ENCODE results near the gene KCNIP1.

KCNIP1 gene

GRCh38 chr5:170565072-170565471, 61.3 kb downstream of the KCNIP1 start:
- DNase-seq (ENCODE audit: low spot score) = no peak

GRCh38 chr5:170569101-170569500, 65.3 kb downstream of the KCNIP1 start:
- no peak for DNase-seq (ENCODE audit: low spot score)

- DNase-seq (ENCODE audit: low spot score) = no peak
Measured at GRCh38 chr5:170570476-170570875, 66.7 kb downstream of the KCNIP1 start.

- peak; percentile 66 for DNase-seq (ENCODE audit: low spot score)
Measured at GRCh38 chr5:170571281-170571731, 67.5 kb downstream of the KCNIP1 start.

- no peak for DNase-seq (ENCODE audit: low spot score)
Measured at GRCh38 chr5:170571875-170572852, 68.3 kb downstream of the KCNIP1 start.

- DNase-seq (ENCODE audit: low spot score) = no peak
Measured at GRCh38 chr5:170573114-170573513, 69.3 kb downstream of the KCNIP1 start.

- DNase-seq (ENCODE audit: low spot score) = no peak
Measured at GRCh38 chr5:170573660-170574059, 69.8 kb downstream of the KCNIP1 start.

- peak; percentile 24 for DNase-seq (ENCODE audit: low spot score)
Measured at GRCh38 chr5:170576602-170577535, 73.0 kb downstream of the KCNIP1 start.

GRCh38 chr5:170579601-170580000, 75.8 kb downstream of the KCNIP1 start:
- DNase-seq (ENCODE audit: low spot score) = no peak

- no peak for DNase-seq (ENCODE audit: low spot score)
Measured at GRCh38 chr5:170581211-170581610, 77.4 kb downstream of the KCNIP1 start.

GRCh38 chr5:170582644-170583330, 79.0 kb downstream of the KCNIP1 start:
- no peak for DNase-seq (ENCODE audit: low spot score)

GRCh38 chr5:170584003-170584402, 80.2 kb downstream of the KCNIP1 start:
- no peak for DNase-seq (ENCODE audit: low spot score)

- DNase-seq (ENCODE audit: low spot score) = no peak
Measured at GRCh38 chr5:170584450-170585058, 80.7 kb downstream of the KCNIP1 start.

GRCh38 chr5:170585273-170585948, 81.6 kb downstream of the KCNIP1 start:
- DNase-seq (ENCODE audit: low spot score) = no peak

- DNase-seq (ENCODE audit: low spot score) = no peak
Measured at GRCh38 chr5:170587808-170588207, 84.0 kb downstream of the KCNIP1 start.

GRCh38 chr5:170589643-170590042, 85.8 kb downstream of the KCNIP1 start:
- DNase-seq (ENCODE audit: low spot score) = no peak

- DNase-seq (ENCODE audit: low spot score) = no peak
Measured at GRCh38 chr5:170590566-170590965, 86.7 kb downstream of the KCNIP1 start.

GRCh38 chr5:170591054-170591453, 87.2 kb downstream of the KCNIP1 start:
- no peak for DNase-seq (ENCODE audit: low spot score)

GRCh38 chr5:170596482-170597044, 92.7 kb downstream of the KCNIP1 start:
- DNase-seq (ENCODE audit: low spot score) = no peak

- peak; percentile 75 for DNase-seq (ENCODE audit: low spot score)
Measured at GRCh38 chr5:170597109-170597751, 93.4 kb downstream of the KCNIP1 start.
